GM12878 (cell line): ENCODE measurements around the gene NRG2. TPM values are rescaled to one million over a fixed set of nuclear protein-coding genes. Genes with fewer than 3 reads are reported as not detected.

Experiments
- ATAC-seq: fragments of 200-7000 bp; cut with Tn5 transposase; 3 replicates; pipeline ENCODE4 v1.9.1; 2020; ENCODE audit warnings: mild to moderate bottlenecking, moderate library complexity
- BruUV-seq: library from RNA; stranded (reverse); fragments of 400-500 nt; replicated peaks from 2 replicates; lab custom pipeline; 2021; lab: Mats Ljungman, UMichigan
- CTCF ChIA-PET: fragments of 300-600 bp; sonication (Branson Sonifier 250); formaldehyde crosslinking; extraction: SDS; loops from one replicate; lab custom pipeline; 2021; ENCODE audit warnings: inconsistent platforms; lab: Yijun Ruan, JAX
- POLR2A ChIA-PET: fragments of 350-600 bp; formaldehyde crosslinking; extraction: SDS; loops from one replicate; lab custom pipeline; 2021; ENCODE audit warnings: inconsistent platforms; lab: Charles Lee
- RAD21 ChIA-PET: fragments of 300-600 bp; sonication (Branson Sonifier 250); formaldehyde crosslinking; loops from one replicate; lab custom pipeline; 2023; ENCODE audit warnings: antibody characterized with exemption; ENCODE audit not compliant: unreplicated experiment; lab: Charles Lee
- SMC1A ChIA-PET: fragments of 300-600 bp; sonication (Branson Sonifier 250); formaldehyde crosslinking; loops from one replicate; lab custom pipeline; 2023; ENCODE audit not compliant: unreplicated experiment, uncharacterized antibody; lab: Charles Lee
- DNase-seq: peaks from one replicate; pipeline ENCODE4 v3.0.0-alpha.2; 2011; ENCODE audit warnings: low read depth, low spot score
- FAIRE-seq: peaks from 3 replicates; lab custom pipeline; 2011; peaks lifted over from hg19 to GRCh38; lab: Jason Lieb, UNC
- H2AFZ ChIP-seq: 2 replicates; pipeline ENCODE4 v1.6.0; 2011; ENCODE audit warnings: low read depth, low read length, control low read depth; ENCODE audit not compliant: control insufficient read depth
- H3K27ac ChIP-seq: 2 replicates; pipeline ENCODE4 v1.5.1; 2011; ENCODE audit warnings: control low read depth; ENCODE audit not compliant: control insufficient read depth, insufficient read depth
- H3K27me3 ChIP-seq, 2 experiments: replicated peaks in 1 of 2; 2 replicates each; pipeline versions ENCODE4 v1.6.0 to v1.6.1; 2011; ENCODE audit warnings: low read length in 1 of 2; ENCODE audit not compliant: control insufficient read depth in 2 of 2, insufficient read depth in 2 of 2
- H3K36me3 ChIP-seq, 2 experiments: 2 replicates each; pipeline ENCODE4 v1.5.1; 2011; ENCODE audit warnings: low read length in 1 of 2; ENCODE audit not compliant: control insufficient read depth in 2 of 2, insufficient read depth in 2 of 2
- H3K4me1 ChIP-seq: 2 replicates; pipeline ENCODE4 v1.6.1; 2011; ENCODE audit warnings: mild to moderate bottlenecking, low read length, moderate library complexity, mixed read lengths; ENCODE audit not compliant: control insufficient read depth, insufficient read depth
- H3K4me2 ChIP-seq: 2 replicates; pipeline ENCODE4 v1.6.0; 2011; ENCODE audit warnings: control low read depth; ENCODE audit not compliant: control insufficient read depth, insufficient read depth
- H3K4me3 ChIP-seq: fragments of 200-600 bp; sonication (generic); 2 replicates; pipeline ENCODE4 v1.5.1; 2016
- H3K79me2 ChIP-seq: 2 replicates; pipeline ENCODE4 v1.6.0; 2011; ENCODE audit warnings: low read length; ENCODE audit not compliant: control insufficient read depth, insufficient read depth
- H3K9ac ChIP-seq: 2 replicates; pipeline ENCODE4 v1.8.0; 2011; ENCODE audit warnings: low read length, control low read depth, mixed read lengths; ENCODE audit not compliant: control insufficient read depth, insufficient read depth
- H3K9me3 ChIP-seq: replicated peaks from 3 replicates; pipeline ENCODE4 v1.5.1; 2011; ENCODE audit warnings: mild to moderate bottlenecking, low read length; ENCODE audit not compliant: control insufficient read depth, insufficient read depth
- H4K20me1 ChIP-seq: 2 replicates; pipeline ENCODE4 v1.6.0; 2011; ENCODE audit not compliant: control insufficient read depth, insufficient read depth
- CHD4 ChIP-seq: fragments of 200-600 bp; sonication (generic); IDR thresholded peaks from 2 replicates; pipeline ENCODE4 v1.6.1; 2016; ENCODE audit warnings: mild to moderate bottlenecking
- FOXM1 ChIP-seq: IDR thresholded peaks from 2 replicates; pipeline ENCODE4 v1.6.1; 2012; ENCODE audit warnings: low read depth, mild to moderate bottlenecking, inconsistent platforms, low read length, moderate library complexity
- HDAC6 ChIP-seq: fragments of 200-600 bp; sonication (generic); IDR thresholded peaks from one replicate; pipeline ENCODE4 v1.8.0; 2017; ENCODE audit warnings: antibody characterized with exemption; ENCODE audit not compliant: unreplicated experiment
- MTA3 ChIP-seq: IDR thresholded peaks from 2 replicates; pipeline ENCODE4 v1.6.1; 2012; ENCODE audit warnings: low read length, inconsistent platforms, borderline replicate concordance
- SPI1 ChIP-seq: IDR thresholded peaks from 2 replicates; pipeline ENCODE4 v1.6.1; 2011; ENCODE audit warnings: low read depth, mild to moderate bottlenecking, low read length, moderate library complexity, borderline replicate concordance; ENCODE audit not compliant: insufficient read depth
- YY1 ChIP-seq: IDR thresholded peaks from 2 replicates; pipeline ENCODE4 v1.6.1; 2011; ENCODE audit warnings: low read depth, mild to moderate bottlenecking, low read length
- in situ Hi-C: fragments of 300-500 bp; cut with MboI; formaldehyde crosslinking; loops from 9 replicates; pipeline ENCODE4 v1.14.3; 2018; ENCODE audit warnings: mixed read lengths
- intact Hi-C: fragments of 100-400 bp; cut with micrococcal nuclease; formaldehyde crosslinking; loops from one replicate; pipeline ENCODE4 v1.14.2; 2022; ENCODE audit not compliant: unreplicated experiment
- polyA plus RNA-seq, 11 experiments: library from polyadenylated mRNA; depleted of rRNA in 4 of 11; unstranded in 6 of 11; stranded (reverse) in 5 of 11; fragments of >200 nt; fragmentation: Nextera tagmentation in 4 of 11; fragmentation: Illumina TruSeq in 1 of 11; extraction: Ambion mirVana in 4 of 11; extraction: Trizol in 1 of 11; gene quantifications; 1 replicate in 1 of 11; 2 replicates in 10 of 11; pipeline versions ENCODE4 v1.2.1 to v1.2.3, GENCODE V29; 2011 to 2016; ENCODE audit warnings: inconsistent platforms in 2 of 11, missing spikeins in 2 of 11, low read depth in 1 of 11
- total RNA-seq, 4 experiments: library from RNA; depleted of rRNA in 3 of 4; stranded (reverse); fragments of >200 nt in 3 of 4; fragmentation: Illumina TruSeq in 1 of 4; extraction: Trizol in 1 of 4; gene quantifications; 2 replicates each; pipeline versions ENCODE4 v1.2.1 to v1.2.3, GENCODE V29; 2013 to 2021
- TF ChIP-seq, protein P1 (sequence below): fragments of 450-650 bp; IDR thresholded peaks from 2 replicates; pipeline ENCODE4 v1.6.1; 2017; ENCODE audit warnings: borderline replicate concordance
- TF ChIP-seq, protein P2 (sequence below): IDR thresholded peaks from 2 replicates; pipeline ENCODE4 v1.6.1; 2012; ENCODE audit warnings: mild to moderate bottlenecking, low read depth, low read length

Gene NRG2
- total and polyA plus RNA-seq, 10 of the 15 experiments (the other 5 are each of a cell fraction or from before 2014, with no cell fraction given): 0.10 to 21.7 (median 9.6) TPM

DNA sequence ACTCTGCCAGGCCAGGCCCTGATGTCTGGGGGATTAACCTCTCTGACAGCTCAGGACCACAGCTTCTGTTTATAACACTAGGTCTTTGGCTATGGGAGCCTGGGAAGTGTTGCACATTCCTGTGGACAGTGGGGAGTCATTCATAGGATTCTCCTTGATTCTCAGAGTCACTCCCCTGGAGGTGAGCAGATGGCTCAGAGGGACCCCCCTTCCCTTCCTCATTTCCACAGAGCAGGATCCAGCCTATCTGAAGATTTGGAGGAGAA, 60.2 kb downstream of the NRG2 start:
- ChIA-PET RAD21 (interaction anchor here (0.8 to 1.8 kb wide), 4 partner anchors 22 to 196 kb away, joined by 3 to 5 read pairs (median 4); no protein-coding TSS in a partner anchor), POLR2A (no interaction called here), SMC1A (interaction anchor here (0.9 to 4.4 kb wide), 3 partner anchors 13 to 66 kb away, joined by 3 to 42 read pairs (median 3); no protein-coding TSS in a partner anchor)
- H3K79me2 ChIP-seq: no peaks in the 10 kb centered on the region; the same call in none of the 2 replicates
- no peak for FAIRE-seq
- no TSS peak for BruUV-seq
- no peak overlapping the region for H3K9ac ChIP-seq
- no peak for DNase-seq
- H2AFZ ChIP-seq: no peak overlapping the region
- H3K4me2 ChIP-seq: no peak overlapping the region
- H3K4me3 ChIP-seq: no peak overlapping the region
- TF ChIP-seq CHD4 (no peak), YY1 (no peak), HDAC6 (no peak), SPI1 (no peak), FOXM1 (no peak), MTA3 (no peak)
- TF ChIP-seq, protein P1, sequence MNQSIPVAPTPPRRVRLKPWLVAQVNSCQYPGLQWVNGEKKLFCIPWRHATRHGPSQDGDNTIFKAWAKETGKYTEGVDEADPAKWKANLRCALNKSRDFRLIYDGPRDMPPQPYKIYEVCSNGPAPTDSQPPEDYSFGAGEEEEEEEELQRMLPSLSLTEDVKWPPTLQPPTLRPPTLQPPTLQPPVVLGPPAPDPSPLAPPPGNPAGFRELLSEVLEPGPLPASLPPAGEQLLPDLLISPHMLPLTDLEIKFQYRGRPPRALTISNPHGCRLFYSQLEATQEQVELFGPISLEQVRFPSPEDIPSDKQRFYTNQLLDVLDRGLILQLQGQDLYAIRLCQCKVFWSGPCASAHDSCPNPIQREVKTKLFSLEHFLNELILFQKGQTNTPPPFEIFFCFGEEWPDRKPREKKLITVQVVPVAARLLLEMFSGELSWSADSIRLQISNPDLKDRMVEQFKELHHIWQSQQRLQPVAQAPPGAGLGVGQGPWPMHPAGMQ: no peak
- TF ChIP-seq, protein P2, sequence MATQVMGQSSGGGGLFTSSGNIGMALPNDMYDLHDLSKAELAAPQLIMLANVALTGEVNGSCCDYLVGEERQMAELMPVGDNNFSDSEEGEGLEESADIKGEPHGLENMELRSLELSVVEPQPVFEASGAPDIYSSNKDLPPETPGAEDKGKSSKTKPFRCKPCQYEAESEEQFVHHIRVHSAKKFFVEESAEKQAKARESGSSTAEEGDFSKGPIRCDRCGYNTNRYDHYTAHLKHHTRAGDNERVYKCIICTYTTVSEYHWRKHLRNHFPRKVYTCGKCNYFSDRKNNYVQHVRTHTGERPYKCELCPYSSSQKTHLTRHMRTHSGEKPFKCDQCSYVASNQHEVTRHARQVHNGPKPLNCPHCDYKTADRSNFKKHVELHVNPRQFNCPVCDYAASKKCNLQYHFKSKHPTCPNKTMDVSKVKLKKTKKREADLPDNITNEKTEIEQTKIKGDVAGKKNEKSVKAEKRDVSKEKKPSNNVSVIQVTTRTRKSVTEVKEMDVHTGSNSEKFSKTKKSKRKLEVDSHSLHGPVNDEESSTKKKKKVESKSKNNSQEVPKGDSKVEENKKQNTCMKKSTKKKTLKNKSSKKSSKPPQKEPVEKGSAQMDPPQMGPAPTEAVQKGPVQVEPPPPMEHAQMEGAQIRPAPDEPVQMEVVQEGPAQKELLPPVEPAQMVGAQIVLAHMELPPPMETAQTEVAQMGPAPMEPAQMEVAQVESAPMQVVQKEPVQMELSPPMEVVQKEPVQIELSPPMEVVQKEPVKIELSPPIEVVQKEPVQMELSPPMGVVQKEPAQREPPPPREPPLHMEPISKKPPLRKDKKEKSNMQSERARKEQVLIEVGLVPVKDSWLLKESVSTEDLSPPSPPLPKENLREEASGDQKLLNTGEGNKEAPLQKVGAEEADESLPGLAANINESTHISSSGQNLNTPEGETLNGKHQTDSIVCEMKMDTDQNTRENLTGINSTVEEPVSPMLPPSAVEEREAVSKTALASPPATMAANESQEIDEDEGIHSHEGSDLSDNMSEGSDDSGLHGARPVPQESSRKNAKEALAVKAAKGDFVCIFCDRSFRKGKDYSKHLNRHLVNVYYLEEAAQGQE: no peak
- TF ChIP-seq, all 136 proteins: peak for 0
- ATAC-seq: no peak
- CTCF ChIA-PET: interaction anchor here (1.0 to 9.0 kb wide), 3 partner anchors 12 to 42 kb away, joined by 3 to 107 read pairs (median 3); no protein-coding TSS in a partner anchor
- Histone ChIP-seq H3K9me3 (no peaks in the 10 kb centered on the region), H4K20me1 (no peaks in the 10 kb centered on the region), H3K4me1 (peaks cover 8% of the 10 kb centered on the region), H3K36me3 (peaks cover 0 to 2% of the 10 kb centered on the region in 2 experiments; a peak in 2 of 4 replicates), H3K27ac (no peak overlapping the region), H3K27me3 (no peaks in the 10 kb centered on the region)
- in situ Hi-C loops (no loop called here), intact Hi-C loops (no loop called here)
